Measurements from ENCODE around the gene CXXC5. TPM values are rescaled to one million over a fixed set of nuclear protein-coding genes. Genes with fewer than 3 reads are reported as not detected.

The CXXC5 gene
- polyA plus RNA-seq, 1 of the 3 experiments (the other 2 are of a cell fraction): 47.4 TPM

DNA sequence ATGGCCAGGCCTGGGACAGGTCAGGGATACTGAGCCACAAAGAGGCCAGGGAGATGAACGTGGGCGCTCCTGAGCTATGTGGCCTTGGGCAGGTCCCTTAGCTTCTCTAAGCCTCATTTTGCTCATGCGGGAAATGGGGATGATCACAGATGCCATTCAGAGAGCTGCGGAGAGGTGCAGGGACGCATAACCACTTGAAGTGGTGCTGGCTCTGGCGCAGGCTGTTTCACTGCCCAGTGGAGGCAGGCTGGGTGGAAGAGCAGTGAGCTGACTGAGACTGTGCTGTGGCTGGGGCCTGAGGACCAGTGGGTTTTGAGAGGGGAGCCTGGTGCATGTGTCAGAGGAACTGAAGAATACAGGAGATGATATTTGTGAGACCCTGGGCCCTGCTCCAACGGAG lies 18.4 kb downstream of the CXXC5 start:
- no peaks in the 10 kb centered on the region for H3K9me3 ChIP-seq
- no peaks in the 10 kb centered on the region for H3K9me2 ChIP-seq
- no peak for DNase-seq
- H3K4me2 ChIP-seq: peak overlapping the region; percentile 91; the same call in 1 of the 2 replicates
- H3K4me3 ChIP-seq (ENCODE audit: low read depth in 2 of 2, low read length in 1 of 2): no peak overlapping the region
- peak overlapping the region; percentile 92 to 99 for H3K27ac ChIP-seq (ENCODE audit: low read depth in 2 of 2, low read length in 1 of 2)
- H3K9ac ChIP-seq: no peak overlapping the region
- H4K20me1 ChIP-seq (ENCODE audit: insufficient read depth): peaks cover 51% of the 10 kb centered on the region
- CTCF ChIA-PET: interaction anchor here (0.7 to 20.6 kb wide), 7 partner anchors 17 to 101 kb away, joined by 3 to 204 read pairs (median 16); partner anchors contain the start of gene CXXC5
- TF ChIP-seq EP300 (IDR thresholded peaks at IDR 0.05; ENCODE audit: borderline replicate concordance in 1 of 2, low read depth in 1 of 2, low read length in 1 of 2) (no peak), RFX5 (IDR thresholded peaks at IDR 0.05; ENCODE audit: low read length) (no peak), TCF12 (IDR thresholded peaks at IDR 0.05) (no peak), CHD2 (IDR thresholded peaks at IDR 0.05; ENCODE audit: low read length, partially characterized antibody) (no peak), GABPA (IDR thresholded peaks at IDR 0.05; ENCODE audit: low read depth) (no peak), EZH2phosphoT487 (IDR thresholded peaks at IDR 0.05; ENCODE audit: borderline replicate concordance, low read depth) (no peak), ELF1 (IDR thresholded peaks at IDR 0.05) (no peak), SIN3A (IDR thresholded peaks at IDR 0.05; ENCODE audit: borderline replicate concordance, low read depth, low read length) (no peak)
- TF ChIP-seq, protein P1, sequence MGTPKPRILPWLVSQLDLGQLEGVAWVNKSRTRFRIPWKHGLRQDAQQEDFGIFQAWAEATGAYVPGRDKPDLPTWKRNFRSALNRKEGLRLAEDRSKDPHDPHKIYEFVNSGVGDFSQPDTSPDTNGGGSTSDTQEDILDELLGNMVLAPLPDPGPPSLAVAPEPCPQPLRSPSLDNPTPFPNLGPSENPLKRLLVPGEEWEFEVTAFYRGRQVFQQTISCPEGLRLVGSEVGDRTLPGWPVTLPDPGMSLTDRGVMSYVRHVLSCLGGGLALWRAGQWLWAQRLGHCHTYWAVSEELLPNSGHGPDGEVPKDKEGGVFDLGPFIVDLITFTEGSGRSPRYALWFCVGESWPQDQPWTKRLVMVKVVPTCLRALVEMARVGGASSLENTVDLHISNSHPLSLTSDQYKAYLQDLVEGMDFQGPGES (IDR thresholded peaks at IDR 0.05; ENCODE audit: low read depth, low read length): no peak
- H3K36me3 ChIP-seq (replicated peaks in 1 of 2; ENCODE audit: control insufficient read depth in 1 of 2, insufficient read depth in 2 of 2, low read length in 1 of 2): peaks cover 0 to 5% of the 10 kb centered on the region in 2 experiments
- POLR2A ChIA-PET: interaction anchor here (0.8 to 5.3 kb wide), 5 partner anchors 11 to 44 kb away, joined by 3 to 34 read pairs (median 5); partner anchors contain the start of gene CXXC5
- H3K79me2 ChIP-seq (ENCODE audit: insufficient read depth): peaks cover 99% of the 10 kb centered on the region
- no peaks in the 10 kb centered on the region for H3K27me3 ChIP-seq (ENCODE audit: insufficient read depth)
- H2AFZ ChIP-seq (ENCODE audit: low read depth): no peak overlapping the region
- peaks cover 31% of the 10 kb centered on the region for H3F3A ChIP-seq (replicated peaks; ENCODE audit: insufficient read depth)
- WGBS (ENCODE audit: low lambda C conversion rate): 91% methylated on average over 4 of the region's 7 CpGs
- peaks cover 71 to 98% of the 10 kb centered on the region in 2 experiments for H3K4me1 ChIP-seq (ENCODE audit: control insufficient read depth in 1 of 2, insufficient read depth in 2 of 2, low read depth in 1 of 2, low read length in 1 of 2)

DNA sequence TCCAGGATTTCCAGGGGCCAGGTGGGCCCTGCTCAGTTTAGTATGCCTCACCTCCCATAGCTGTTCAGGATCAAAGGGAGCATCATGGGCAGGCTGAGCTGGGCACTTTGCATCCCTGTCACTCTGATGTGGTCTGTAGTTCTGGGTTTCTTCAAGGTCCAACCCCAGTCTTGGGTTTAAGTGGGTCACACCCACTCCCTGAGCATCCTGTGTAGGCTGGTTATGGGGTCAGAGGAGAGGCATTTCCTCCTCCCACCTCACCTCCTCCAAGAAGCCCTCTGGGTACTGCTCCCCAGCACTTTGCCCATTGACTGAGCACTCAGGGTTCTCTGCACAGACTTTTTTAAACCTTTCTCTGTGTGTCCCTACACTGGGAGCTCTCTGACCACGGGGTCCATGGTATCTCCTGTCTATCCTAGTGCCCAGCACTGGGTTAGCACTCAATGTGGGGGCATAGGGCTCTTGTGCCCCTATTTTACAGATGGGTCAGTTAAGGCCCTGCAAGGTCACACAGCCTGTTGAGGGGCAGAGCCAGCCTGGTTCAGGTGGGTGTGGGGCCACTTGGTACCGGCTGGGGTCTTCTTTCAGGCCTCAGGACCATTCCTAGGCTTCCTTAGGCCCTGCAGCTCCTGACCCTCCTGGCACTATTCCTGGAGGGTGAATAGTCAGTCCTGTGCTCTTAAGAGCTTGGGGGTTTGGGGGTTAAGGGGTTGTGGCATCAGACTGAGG lies 19.0 kb downstream of the CXXC5 start:
- Histone ChIP-seq H2AFZ (ENCODE audit: low read depth) (no peak overlapping the region), H3K36me3 (replicated peaks in 1 of 2; ENCODE audit: control insufficient read depth in 1 of 2, insufficient read depth in 2 of 2, low read length in 1 of 2) (peaks cover 0 to 5% of the 10 kb centered on the region in 2 experiments), H3K27me3 (ENCODE audit: insufficient read depth) (no peaks in the 10 kb centered on the region), H3K79me2 (ENCODE audit: insufficient read depth) (peaks cover 99% of the 10 kb centered on the region), H3K4me3 (ENCODE audit: low read depth in 2 of 2, low read length in 1 of 2) (no peak overlapping the region), H4K20me1 (ENCODE audit: insufficient read depth) (peaks cover 56% of the 10 kb centered on the region), H3K9ac (peak overlapping the region; percentile 84), H3F3A (replicated peaks; ENCODE audit: insufficient read depth) (peaks cover 37% of the 10 kb centered on the region), H3K4me2 (peak overlapping the region; percentile 91), H3K9me2 (no peaks in the 10 kb centered on the region), H3K4me1 (ENCODE audit: control insufficient read depth in 1 of 2, insufficient read depth in 2 of 2, low read depth in 1 of 2, low read length in 1 of 2) (peaks cover 69 to 95% of the 10 kb centered on the region in 2 experiments), H3K9me3 (no peaks in the 10 kb centered on the region), H3K27ac (ENCODE audit: low read depth in 2 of 2, low read length in 1 of 2) (peak overlapping the region; percentile 92 to 99)
- DNase-seq: no peak
- POLR2A ChIA-PET: interaction anchor here (0.8 to 5.3 kb wide), 7 partner anchors 10 to 374 kb away, joined by 3 to 34 read pairs (median 5); partner anchors contain the start of gene CXXC5
- 0 out of 2 replicates have a peak, but pooled peaks have one; percentile 10 for TF ChIP-seq TCF12 (IDR thresholded peaks at IDR 0.05)
- TF ChIP-seq NFIC (IDR thresholded peaks at IDR 0.05; ENCODE audit: borderline replicate concordance): no peak
- CTCF ChIA-PET: interaction anchor here (1.0 to 20.6 kb wide), 6 partner anchors 17 to 100 kb away, joined by 3 to 204 read pairs (median 16); partner anchors contain the start of gene CXXC5
- 68% methylated on average over 2 of the region's 2 CpGs for WGBS (ENCODE audit: low lambda C conversion rate)
